Ascending aorta (tissue), 2 donors: ENCODE measurements around the gene NDEL1. TPM values are rescaled to one million over a fixed set of nuclear protein-coding genes. Genes with fewer than 3 reads are reported as not detected.
A peak's percentile ranks its signal among the peaks of the same experiment; 100 is the strongest.

Experiments used
- DNase-seq, 2 donors: peaks; one replicate each; pipeline ENCODE4 v3.0.0-alpha.2; 2019; ENCODE audit warnings: low spot score in 2 of 2
- H3K27ac ChIP-seq, 2 donors: fragments of 200-600 bp; sonication (generic); one replicate each; pipeline ENCODE4 v1.5.1; 2016 to 2017; ENCODE audit warnings: mild to moderate bottlenecking in 1 of 2
- H3K27me3 ChIP-seq: fragments of 200-600 bp; sonication (generic); one replicate; pipeline ENCODE4 v1.5.1; 2017
- H3K36me3 ChIP-seq, 2 donors: fragments of 200-600 bp; sonication (generic); one replicate each; pipeline ENCODE4 v1.5.1; 2016
- H3K4me1 ChIP-seq, 2 donors: fragments of 200-600 bp; sonication (generic); one replicate each; pipeline ENCODE4 v1.5.1; 2016 to 2017; ENCODE audit warnings: mild to moderate bottlenecking in 1 of 2
- H3K4me3 ChIP-seq, 2 donors: fragments of 200-600 bp; sonication (generic); one replicate each; pipeline ENCODE4 v1.5.1; 2016 to 2017; ENCODE audit warnings: mild to moderate bottlenecking in 1 of 2
- H3K9me3 ChIP-seq, 2 donors: fragments of 200-600 bp; sonication (generic); one replicate each; pipeline ENCODE4 v1.5.1; 2016
- CTCF ChIP-seq, 3 experiments: fragments of 200-600 bp in 2 of 3; fragments of 450-650 bp in 1 of 3; sonication (generic) in 2 of 3; IDR thresholded peaks; one replicate each; pipeline ENCODE4 v1.5.1; 2016 to 2019; ENCODE audit warnings: antibody characterized with exemption in 3 of 3, mild to moderate bottlenecking in 1 of 3, moderate library complexity in 1 of 3
- intact Hi-C: fragments of 100-400 bp; cut with DNase I; formaldehyde crosslinking; loops from one replicate; pipeline ENCODE4 v1.15.1; 2023
- total RNA-seq: library from RNA; depleted of rRNA; stranded (reverse); fragments of >200 nt; gene quantifications from one replicate; pipeline ENCODE4 v1.1.0, GENCODE V29; 2016

Gene NDEL1
- total RNA-seq, 1 donor from 2014 or later, result 103 TPM

GRCh38 chr17:8419305-8419704 lies 16.4 kb upstream of the NDEL1 start:
- no peaks in the 10 kb centered on the region for H3K27me3 ChIP-seq
- intact Hi-C loops, result no loop called here
- H3K27ac ChIP-seq, result no peak overlapping the region
- H3K4me3 ChIP-seq, result no peak overlapping the region
- H3K9me3 ChIP-seq, result no peaks in the 10 kb centered on the region
- H3K4me1 ChIP-seq, result no peaks in the 10 kb centered on the region
- no peak for DNase-seq
- H3K36me3 ChIP-seq, result no peaks in the 10 kb centered on the region
- no peak for TF ChIP-seq CTCF (IDR thresholded peaks at IDR 0.05)

- Histone ChIP-seq H3K4me3 (no peak overlapping the region), H3K4me1 (no peaks in the 10 kb centered on the region), H3K27ac (no peak overlapping the region), H3K27me3 (no peaks in the 10 kb centered on the region), H3K9me3 (no peaks in the 10 kb centered on the region), H3K36me3 (no peaks in the 10 kb centered on the region)
- peak in 1 of 2 donors; percentile 62 for DNase-seq
- no peak for TF ChIP-seq CTCF (IDR thresholded peaks at IDR 0.05)
- intact Hi-C loops, result no loop called here
Observed at GRCh38 chr17:8420041-8420934, 15.4 kb upstream of the NDEL1 start.

- intact Hi-C loops, result no loop called here
- TF ChIP-seq CTCF (IDR thresholded peaks at IDR 0.05), result no peak
- Histone ChIP-seq H3K27ac (no peak overlapping the region), H3K36me3 (no peaks in the 10 kb centered on the region), H3K4me3 (no peak overlapping the region), H3K9me3 (no peaks in the 10 kb centered on the region), H3K4me1 (no peaks in the 10 kb centered on the region), H3K27me3 (no peaks in the 10 kb centered on the region)
- peak in 1 of 2 donors; percentile 56 for DNase-seq
Observed at GRCh38 chr17:8421571-8421970, 14.1 kb upstream of the NDEL1 start.

GRCh38 chr17:8426094-8426720 lies 9.5 kb upstream of the NDEL1 start:
- H3K9me3 ChIP-seq, result no peaks in the 10 kb centered on the region
- no peaks in the 10 kb centered on the region for H3K27me3 ChIP-seq
- no peak overlapping the region for H3K27ac ChIP-seq
- no peaks in the 10 kb centered on the region for H3K36me3 ChIP-seq
- no peak for DNase-seq
- no peak overlapping the region for H3K4me3 ChIP-seq
- peaks cover 1 to 6% of the 10 kb centered on the region in 2 donors for H3K4me1 ChIP-seq
- intact Hi-C loops, result no loop called here
- no peak for TF ChIP-seq CTCF (IDR thresholded peaks at IDR 0.05)

- H3K27me3 ChIP-seq, result no peaks in the 10 kb centered on the region
- H3K27ac ChIP-seq, result no peak overlapping the region
- intact Hi-C loops, result no loop called here
- no peak for DNase-seq
- H3K36me3 ChIP-seq, result no peaks in the 10 kb centered on the region
- no peak for TF ChIP-seq CTCF (IDR thresholded peaks at IDR 0.05)
- H3K4me3 ChIP-seq, result no peak overlapping the region
- no peaks in the 10 kb centered on the region for H3K9me3 ChIP-seq
- H3K4me1 ChIP-seq, result peaks cover 7 to 12% of the 10 kb centered on the region in 2 donors
Observed at GRCh38 chr17:8426802-8427201, 8.9 kb upstream of the NDEL1 start.
